TTC549 (cell line): Measurements from ENCODE around the gene TESPA1.
A peak's percentile ranks its signal among the peaks of the same experiment; 100 is the strongest.

Source experiments
- FAIRE-seq: peaks from 2 replicates; lab custom pipeline; 2012; peaks lifted over from hg19 to GRCh38; lab: Jason Lieb, UNC

The TESPA1 gene

DNA sequence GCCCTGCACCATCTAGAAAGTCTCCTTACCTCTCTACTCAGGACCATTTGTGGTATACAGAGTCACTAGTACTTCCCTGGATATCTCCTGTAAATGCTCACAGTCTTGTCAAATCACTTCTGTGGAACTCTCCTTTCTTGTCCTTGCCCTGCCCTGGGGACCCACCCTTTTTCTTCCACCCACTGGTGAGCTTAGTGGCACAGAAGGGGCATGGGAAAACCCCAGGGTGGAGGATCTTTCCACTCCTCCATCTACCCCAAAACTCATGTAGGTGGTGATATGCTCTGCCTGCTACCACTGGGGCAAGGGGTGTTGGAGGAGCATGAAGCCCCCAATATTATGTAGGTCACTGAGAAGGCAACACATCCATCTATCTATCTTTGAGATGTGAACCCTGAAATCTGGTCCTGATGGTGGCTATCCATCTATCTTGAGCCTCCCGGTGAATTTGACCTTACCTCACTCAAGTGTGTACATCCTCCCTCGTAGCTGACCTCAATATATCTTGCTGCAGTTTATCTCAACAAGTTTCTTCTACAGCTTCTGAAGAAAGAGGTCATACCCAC is 943 bp downstream of the TESPA1 start:
- FAIRE-seq, result no peak

DNA sequence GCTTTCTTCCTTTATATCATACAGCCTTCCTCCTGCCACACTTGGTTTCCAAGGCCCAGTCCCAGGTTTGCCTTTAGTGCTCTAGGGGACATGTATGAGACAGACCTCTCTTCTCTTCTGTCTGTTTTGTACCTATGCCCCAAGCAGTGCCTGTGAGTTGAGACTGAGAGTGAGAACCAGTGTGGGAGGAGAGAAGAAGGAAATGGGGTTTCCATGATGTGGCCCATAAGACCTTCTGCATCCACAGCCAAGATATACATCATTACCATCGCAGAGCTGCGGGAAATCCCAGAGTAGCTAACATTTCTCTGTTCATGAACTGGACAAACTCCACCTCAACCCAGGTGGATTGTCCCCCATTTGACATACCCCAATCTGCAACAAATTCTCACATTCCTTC is 2.8 kb downstream of the TESPA1 start:
- FAIRE-seq, result no peak

- no peak for FAIRE-seq
These were observed 4.2 kb downstream of the TESPA1 start for GRCh38 chr12:54980341-54980740.

- FAIRE-seq, result no peak
These were observed 6.7 kb downstream of the TESPA1 start for GRCh38 chr12:54977857-54978256.

DNA sequence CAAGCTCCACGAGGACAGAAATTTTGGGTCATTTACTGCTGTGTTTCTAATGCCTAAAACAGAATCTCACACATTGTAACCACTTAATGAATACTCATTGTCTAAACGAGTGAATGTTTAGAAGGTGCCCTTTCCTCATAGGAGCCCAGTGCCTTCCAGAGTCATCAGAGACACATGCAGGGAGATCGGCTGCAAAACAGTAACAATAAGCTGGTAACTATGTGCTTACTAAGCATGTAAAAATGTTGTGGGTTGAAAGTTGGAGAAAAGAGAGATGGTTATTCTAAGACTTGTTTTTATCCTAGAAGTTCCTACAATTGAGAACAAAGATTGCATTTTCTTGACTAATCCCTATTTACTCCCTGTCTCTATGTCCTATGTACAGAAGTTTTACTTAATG is 7.4 kb downstream of the TESPA1 start:
- FAIRE-seq, result no peak

DNA sequence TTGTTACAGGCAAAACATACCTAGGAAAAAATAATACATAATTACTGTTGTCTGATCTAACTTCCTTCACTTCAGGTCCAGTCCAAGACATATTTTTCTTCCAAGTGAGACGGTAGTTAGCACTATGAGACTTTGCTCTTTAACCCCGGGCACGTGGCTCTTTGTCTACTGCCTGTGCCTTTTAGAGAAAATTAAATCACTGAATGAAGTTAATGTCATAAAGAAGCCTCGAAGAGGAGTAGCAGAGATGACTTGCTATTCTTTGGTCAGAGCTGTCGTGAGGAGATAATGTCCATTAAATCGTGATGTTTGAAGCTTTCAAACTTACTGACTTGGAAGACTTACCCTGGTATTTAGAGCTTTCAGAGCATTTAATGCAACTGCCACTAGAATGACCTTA is 8.7 kb downstream of the TESPA1 start:
- FAIRE-seq, result no peak

DNA sequence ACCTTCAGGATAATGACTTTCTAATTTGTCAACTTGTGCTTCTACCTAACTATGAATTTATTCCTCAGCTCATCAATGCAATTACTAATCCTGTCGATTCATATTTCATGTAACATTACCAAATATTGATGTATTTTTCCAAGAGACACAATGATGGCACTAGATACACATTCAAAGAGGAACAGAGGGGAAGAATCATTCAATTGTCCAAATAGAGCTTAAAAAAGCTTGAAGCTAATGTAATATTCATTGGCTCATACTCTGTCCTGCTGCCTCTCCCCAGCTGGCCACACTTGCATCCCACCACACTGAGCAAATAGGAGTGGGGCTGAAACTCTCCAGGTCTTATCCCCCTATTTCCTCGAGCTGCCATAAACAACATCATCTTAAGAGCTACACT is 9.3 kb downstream of the TESPA1 start:
- no peak for FAIRE-seq

GRCh38 chr12:54974279-54974678 is 10.3 kb downstream of the TESPA1 start:
- FAIRE-seq, result no peak

GRCh38 chr12:54973556-54973955 is 11.0 kb downstream of the TESPA1 start:
- FAIRE-seq, result no peak

GRCh38 chr12:54970741-54971140 is 13.8 kb downstream of the TESPA1 start:
- FAIRE-seq, result no peak

DNA sequence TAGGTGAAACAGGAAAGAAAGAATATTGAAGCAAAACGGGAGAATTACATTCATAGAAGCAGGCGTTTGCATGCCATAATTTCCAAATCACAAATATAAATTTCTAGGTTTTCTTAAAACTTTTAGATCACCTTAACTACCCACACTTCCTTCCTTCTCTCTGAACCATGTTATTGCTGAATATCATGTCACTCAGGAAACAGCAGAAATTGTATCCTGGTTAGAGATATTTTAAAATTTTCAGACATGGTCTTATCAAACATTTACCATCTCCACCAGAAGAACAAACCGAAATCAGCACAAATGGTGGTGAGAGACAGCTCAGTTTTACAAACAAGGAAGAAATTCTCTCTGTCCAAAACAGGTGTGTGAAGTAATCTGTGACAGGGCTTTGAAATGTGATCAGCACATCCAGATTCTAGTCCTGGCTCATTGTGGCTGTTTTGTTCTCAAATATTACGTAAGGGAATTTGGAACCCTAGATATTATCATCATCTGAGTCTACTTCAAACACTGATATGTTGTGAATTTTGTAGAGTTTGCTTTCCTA is 16.3 kb downstream of the TESPA1 start:
- FAIRE-seq, result no peak

DNA sequence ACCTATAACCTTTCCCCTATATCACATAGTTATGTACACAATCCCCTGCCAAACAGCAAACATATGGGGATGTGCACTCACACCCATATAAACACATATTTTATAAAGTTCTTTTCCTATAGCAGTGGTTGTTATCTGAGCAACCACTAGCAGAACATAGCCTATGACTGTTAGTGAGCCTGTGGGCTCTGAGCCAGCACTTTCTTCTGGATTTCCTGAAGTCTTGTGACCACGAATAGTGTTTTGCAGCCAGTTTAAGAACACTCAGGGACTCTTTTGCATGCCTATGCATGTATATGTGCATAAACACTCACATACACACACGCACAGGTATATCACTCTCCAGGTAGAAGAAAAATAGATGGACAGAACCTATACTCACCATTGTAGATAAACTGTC is 17.1 kb downstream of the TESPA1 start:
- FAIRE-seq, result no peak

- no peak for FAIRE-seq
These were observed 23.4 kb downstream of the TESPA1 start for GRCh38 chr12:54961190-54961589.

- no peak for FAIRE-seq
These were observed 25.1 kb downstream of the TESPA1 start for GRCh38 chr12:54959291-54960018.

GRCh38 chr12:54958048-54958658 is 26.4 kb downstream of the TESPA1 start:
- FAIRE-seq, result peak; percentile 86

DNA sequence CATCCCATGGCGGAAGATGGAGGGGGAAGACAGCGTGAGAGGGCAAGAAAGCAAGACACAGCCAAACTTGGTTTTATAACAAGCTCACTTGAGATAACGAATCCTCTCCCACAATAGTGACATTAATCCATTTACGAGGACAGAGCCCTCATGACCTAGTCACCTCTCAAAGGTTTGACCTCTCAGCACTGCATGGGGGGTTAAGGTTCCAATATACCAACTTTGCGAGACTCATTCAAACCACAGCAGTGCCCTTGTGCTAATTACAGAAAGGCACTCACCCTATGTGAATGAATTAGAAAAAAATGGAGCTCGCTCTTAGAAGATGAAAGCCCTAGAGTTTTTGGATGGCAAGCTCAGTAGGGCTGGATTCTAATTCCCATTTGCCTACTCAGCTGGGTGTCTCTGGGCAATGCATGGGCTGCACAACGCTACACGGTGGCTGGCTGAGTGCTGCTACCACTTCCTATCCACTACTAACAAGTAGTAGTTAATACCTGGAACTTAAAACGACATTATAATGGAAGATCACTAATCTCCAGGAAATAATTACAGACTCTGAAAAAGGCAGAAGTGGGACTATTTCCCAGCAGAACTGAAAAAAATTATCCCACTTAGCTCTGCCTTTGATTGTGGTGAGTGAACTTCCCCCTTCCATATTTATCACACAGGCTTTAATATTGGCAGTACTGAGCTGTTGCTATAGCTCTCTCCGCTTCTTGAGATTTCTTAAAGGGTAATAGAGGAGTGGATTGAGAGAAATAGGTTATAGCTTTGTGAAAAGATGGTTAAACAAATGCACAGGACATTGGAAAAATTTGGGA is 27.5 kb downstream of the TESPA1 start:
- no peak for FAIRE-seq

GRCh38 chr12:54956322-54956721 is 28.2 kb downstream of the TESPA1 start:
- no peak for FAIRE-seq

GRCh38 chr12:54954801-54955200 is 29.8 kb downstream of the TESPA1 start:
- FAIRE-seq, result no peak

DNA sequence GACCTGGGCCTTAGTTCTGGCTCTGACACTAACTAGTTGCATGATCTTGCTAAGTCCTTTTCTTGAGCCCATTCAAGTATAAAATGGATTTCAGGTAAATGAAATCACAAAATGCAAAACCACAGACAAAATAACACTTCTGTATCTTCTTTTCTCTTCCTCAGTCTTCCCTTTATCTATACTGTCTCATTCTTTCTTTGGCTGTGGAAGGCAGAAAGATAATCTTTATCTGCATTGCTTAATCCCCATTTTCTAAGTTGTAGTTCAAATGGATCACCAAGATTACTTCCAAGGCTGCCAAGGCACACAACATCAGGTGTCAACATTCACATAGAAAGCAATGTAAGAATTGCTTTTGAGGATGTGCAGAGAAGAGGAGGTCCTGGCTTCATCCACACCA is 30.3 kb downstream of the TESPA1 start:
- FAIRE-seq, result no peak

DNA sequence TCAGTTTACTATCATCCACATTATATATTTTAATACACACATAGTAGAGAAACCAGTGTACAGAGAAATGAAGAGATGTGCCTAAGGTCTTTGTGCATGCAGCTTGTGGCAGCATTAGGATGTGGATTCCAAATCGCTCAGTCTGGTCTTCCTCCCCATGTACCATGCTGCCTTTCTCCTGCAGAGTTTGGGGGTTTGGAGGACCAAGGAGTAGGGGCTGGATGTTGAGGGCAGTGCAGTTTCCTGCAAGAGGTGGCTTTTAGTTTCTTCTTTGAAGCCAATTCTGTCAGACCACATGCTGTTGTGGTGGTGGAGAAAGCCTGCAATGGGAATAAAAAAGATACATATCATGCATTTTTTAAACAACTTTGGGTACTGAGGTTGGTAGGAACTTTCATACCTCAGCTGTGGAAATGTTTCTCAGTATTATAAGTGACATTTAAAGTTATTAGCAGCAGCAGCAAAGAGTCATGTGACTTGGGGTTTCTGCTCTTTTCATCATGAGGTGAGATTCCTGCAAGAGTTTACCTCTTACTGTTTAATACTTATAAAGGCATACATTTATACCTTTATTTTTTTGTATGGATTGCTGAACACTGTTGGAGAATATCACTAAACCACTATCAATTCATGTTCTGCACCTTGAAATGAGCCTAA is 34.4 kb downstream of the TESPA1 start:
- FAIRE-seq, result no peak

GRCh38 chr12:54949073-54949711 is 35.4 kb downstream of the TESPA1 start:
- no peak for FAIRE-seq

- no peak for FAIRE-seq
These were observed 36.4 kb downstream of the TESPA1 start for GRCh38 chr12:54948171-54948570.
